BE2C (cell line): Measurements from ENCODE around the gene SRCIN1.

Source experiments
- DNase-seq: peaks from one replicate; pipeline ENCODE4 v3.0.0-alpha.2; 2020
- H3K27me3 ChIP-seq: fragments of 250-450 bp; sonication (Bioruptor Pico); 2 replicates; pipeline ENCODE4 v1.5.1; 2020; ENCODE audit warnings: mild to moderate bottlenecking
- H3K36me3 ChIP-seq: fragments of 250-450 bp; sonication (Bioruptor Pico); 2 replicates; pipeline ENCODE4 v1.5.1; 2020; ENCODE audit warnings: mild to moderate bottlenecking
- H3K4me1 ChIP-seq: fragments of 250-450 bp; sonication (Bioruptor Pico); 2 replicates; pipeline ENCODE4 v1.5.1; 2020
- H3K4me3 ChIP-seq: 2 replicates; pipeline ENCODE4 v1.5.1; 2011; ENCODE audit warnings: low read depth, low read length
- H3K9me3 ChIP-seq: fragments of 250-450 bp; sonication (Bioruptor Pico); 2 replicates; pipeline ENCODE4 v1.5.1; 2020
- TF ChIP-seq, protein P1 (sequence below): IDR thresholded peaks from 2 replicates; pipeline ENCODE4 v1.5.1; 2012; ENCODE audit warnings: mild to moderate bottlenecking, low read depth, low read length

Gene SRCIN1

DNA sequence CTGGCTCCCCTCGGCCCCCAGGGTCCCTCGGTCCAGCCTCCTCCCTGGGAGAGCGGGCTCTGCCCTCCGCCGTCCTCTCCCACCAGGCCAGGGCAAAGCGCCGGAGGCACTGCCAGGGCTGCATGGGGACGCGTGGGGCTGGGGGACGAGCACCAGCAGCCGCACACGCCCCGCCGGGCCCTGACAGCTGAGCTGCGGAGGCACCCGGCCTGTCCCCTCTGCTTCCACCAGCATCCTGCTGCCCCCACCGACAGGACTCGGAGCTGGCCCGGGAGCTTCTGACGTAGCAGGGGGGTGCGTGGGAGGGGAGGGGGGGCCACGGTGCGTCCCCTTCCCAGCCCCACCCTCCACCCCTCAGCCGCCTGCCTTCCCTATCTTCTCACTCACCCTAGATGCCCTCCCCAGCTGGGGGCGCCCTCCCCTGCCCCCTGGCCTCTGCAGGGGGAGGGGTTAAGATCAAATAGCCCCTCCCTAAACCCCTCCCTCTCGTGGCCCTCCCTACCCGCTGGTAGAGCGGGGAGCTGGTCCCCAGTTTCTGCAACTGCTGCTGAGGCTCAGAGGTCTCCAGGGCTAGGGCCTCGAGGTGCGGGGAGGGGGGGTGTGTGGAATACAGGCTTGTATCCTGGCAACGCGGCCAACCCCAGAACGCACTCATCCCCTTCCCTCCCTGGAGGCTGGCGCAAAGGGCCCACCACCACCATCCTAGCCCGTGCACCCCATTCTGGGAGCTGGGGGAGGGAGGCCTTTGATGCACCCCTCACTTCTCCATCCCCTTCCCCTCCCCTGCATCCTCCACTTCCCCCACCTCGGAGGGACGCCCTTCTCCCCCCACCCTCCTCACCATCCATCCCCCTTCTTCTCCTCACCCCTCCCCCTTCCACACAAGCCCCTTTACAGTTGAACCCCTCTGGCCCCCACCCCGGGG is 1.0 kb downstream of the SRCIN1 start:
- Histone ChIP-seq H3K27me3 (peaks cover 8% of the 10 kb centered on the region), H3K4me1 (peaks cover 16% of the 10 kb centered on the region), H3K4me3 (peak overlapping the region; percentile 31), H3K36me3 (no peaks in the 10 kb centered on the region), H3K9me3 (no peaks in the 10 kb centered on the region; the same call in 1 of the 2 replicates)
- peak; percentile 57 for DNase-seq
- TF ChIP-seq, protein P1, sequence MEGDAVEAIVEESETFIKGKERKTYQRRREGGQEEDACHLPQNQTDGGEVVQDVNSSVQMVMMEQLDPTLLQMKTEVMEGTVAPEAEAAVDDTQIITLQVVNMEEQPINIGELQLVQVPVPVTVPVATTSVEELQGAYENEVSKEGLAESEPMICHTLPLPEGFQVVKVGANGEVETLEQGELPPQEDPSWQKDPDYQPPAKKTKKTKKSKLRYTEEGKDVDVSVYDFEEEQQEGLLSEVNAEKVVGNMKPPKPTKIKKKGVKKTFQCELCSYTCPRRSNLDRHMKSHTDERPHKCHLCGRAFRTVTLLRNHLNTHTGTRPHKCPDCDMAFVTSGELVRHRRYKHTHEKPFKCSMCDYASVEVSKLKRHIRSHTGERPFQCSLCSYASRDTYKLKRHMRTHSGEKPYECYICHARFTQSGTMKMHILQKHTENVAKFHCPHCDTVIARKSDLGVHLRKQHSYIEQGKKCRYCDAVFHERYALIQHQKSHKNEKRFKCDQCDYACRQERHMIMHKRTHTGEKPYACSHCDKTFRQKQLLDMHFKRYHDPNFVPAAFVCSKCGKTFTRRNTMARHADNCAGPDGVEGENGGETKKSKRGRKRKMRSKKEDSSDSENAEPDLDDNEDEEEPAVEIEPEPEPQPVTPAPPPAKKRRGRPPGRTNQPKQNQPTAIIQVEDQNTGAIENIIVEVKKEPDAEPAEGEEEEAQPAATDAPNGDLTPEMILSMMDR, result peak; percentile 14

DNA sequence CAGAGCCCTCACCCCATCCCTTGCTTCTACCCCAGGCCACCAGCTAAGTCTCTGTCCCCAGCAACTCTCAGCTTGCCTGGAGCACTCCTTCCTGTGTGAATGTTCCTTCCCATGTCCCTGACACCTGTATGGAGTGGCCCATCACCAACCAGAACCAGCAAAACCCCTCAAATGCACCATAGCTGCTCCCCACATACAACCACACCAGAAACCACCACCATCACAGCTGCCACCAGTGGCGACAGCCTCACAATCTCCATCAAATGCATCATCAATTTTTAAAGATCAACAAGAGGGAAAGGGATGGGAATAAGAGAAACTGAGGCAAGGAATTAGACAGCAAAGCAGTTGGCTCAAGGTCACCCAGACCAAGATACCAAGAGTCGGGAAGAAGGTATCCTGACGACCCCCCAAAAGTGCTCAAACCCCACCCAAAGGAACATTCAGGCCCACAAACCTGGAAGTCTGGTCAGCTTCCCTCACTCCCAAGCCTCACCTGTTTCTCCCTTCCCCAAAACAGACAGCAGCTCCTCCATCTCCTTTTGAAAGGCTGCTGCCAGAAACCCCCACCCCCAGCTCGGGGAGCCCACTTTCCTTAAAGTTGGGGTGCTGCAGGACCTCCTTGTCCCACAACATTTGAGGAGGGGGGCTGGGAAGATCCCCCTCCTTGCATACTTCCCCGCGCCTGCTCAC is 1.8 kb downstream of the SRCIN1 start:
- Histone ChIP-seq H3K9me3 (no peaks in the 10 kb centered on the region; the same call in 1 of the 2 replicates), H3K36me3 (no peaks in the 10 kb centered on the region; the same call in 1 of the 2 replicates), H3K4me1 (peaks cover 23% of the 10 kb centered on the region), H3K4me3 (no peak overlapping the region), H3K27me3 (peaks cover 8% of the 10 kb centered on the region)
- TF ChIP-seq, protein P1, result no peak
- no peak for DNase-seq

GRCh38 chr17:38602956-38603785 is 2.6 kb downstream of the SRCIN1 start:
- H3K36me3 ChIP-seq, result no peaks in the 10 kb centered on the region; the same call in 1 of the 2 replicates
- no peak for DNase-seq
- TF ChIP-seq, protein P1, result no peak
- H3K27me3 ChIP-seq, result peaks cover 8% of the 10 kb centered on the region
- peaks cover 26% of the 10 kb centered on the region for H3K4me1 ChIP-seq
- no peak overlapping the region for H3K4me3 ChIP-seq
- H3K9me3 ChIP-seq, result no peaks in the 10 kb centered on the region; the same call in 1 of the 2 replicates

GRCh38 chr17:38602453-38602852 is 3.3 kb downstream of the SRCIN1 start:
- Histone ChIP-seq H3K9me3 (no peaks in the 10 kb centered on the region; the same call in 1 of the 2 replicates), H3K27me3 (peaks cover 6% of the 10 kb centered on the region), H3K36me3 (no peaks in the 10 kb centered on the region; the same call in 1 of the 2 replicates), H3K4me1 (peaks cover 26% of the 10 kb centered on the region), H3K4me3 (no peak overlapping the region; the same call in 1 of the 2 replicates)
- DNase-seq, result no peak
- TF ChIP-seq, protein P1, result no peak

DNA sequence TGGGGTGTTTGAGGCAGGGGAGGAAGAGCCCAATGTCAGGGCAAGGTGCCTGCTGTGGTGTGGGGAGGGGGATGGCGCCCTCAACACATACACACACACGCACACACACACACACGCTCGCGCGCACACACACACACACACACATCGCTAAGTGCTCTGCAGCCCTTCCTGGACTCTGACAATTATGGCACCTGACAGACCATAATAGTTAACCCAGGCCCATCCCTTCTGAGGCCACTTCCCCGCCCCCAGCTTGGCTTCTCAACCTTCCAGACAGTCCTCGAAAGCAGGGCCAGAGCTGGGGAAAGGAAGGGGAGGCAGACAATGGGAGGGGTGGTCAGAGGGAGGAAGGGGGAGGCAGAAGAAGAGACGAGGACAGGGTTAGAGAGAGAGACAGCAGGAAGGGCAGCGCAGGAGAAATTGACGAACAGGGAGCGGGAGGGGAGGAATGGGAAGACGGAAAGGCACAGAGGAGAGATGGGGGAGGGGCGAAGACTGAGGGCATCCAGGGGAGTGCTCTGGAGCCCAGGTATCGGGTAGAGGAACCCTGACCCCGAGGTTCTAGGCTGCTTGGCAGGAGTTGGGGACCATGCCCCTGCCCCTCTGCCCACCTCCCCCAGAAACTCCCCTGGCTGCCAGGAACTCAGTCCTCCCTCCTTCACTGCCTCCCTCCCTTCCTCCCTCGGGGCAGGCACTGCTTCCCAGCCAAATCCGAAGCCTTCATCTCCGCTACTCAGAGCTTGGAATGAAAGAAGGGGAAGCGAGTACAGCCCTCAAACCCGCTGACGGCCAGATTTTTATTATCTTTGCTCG is 4.0 kb downstream of the SRCIN1 start:
- H3K36me3 ChIP-seq, result no peaks in the 10 kb centered on the region; the same call in 1 of the 2 replicates
- TF ChIP-seq, protein P1, result no peak
- H3K4me3 ChIP-seq, result peak overlapping the region; percentile 35
- H3K27me3 ChIP-seq, result no peaks in the 10 kb centered on the region
- no peaks in the 10 kb centered on the region; the same call in 1 of the 2 replicates for H3K9me3 ChIP-seq
- peaks cover 26% of the 10 kb centered on the region for H3K4me1 ChIP-seq
- DNase-seq, result peak; percentile 72
